Measurements from ENCODE around the gene DCBLD1.

Gene DCBLD1

GRCh38 chr6:117531809-117532725, 49.6 kb downstream of the DCBLD1 start:
- no peak for DNase-seq

- DNase-seq, result no peak
Observed at GRCh38 chr6:117533775-117534174, 51.3 kb downstream of the DCBLD1 start.

- no peak for DNase-seq
Observed at GRCh38 chr6:117534974-117535373, 52.5 kb downstream of the DCBLD1 start.

GRCh38 chr6:117536317-117536716, 53.8 kb downstream of the DCBLD1 start:
- DNase-seq, result no peak

DNA sequence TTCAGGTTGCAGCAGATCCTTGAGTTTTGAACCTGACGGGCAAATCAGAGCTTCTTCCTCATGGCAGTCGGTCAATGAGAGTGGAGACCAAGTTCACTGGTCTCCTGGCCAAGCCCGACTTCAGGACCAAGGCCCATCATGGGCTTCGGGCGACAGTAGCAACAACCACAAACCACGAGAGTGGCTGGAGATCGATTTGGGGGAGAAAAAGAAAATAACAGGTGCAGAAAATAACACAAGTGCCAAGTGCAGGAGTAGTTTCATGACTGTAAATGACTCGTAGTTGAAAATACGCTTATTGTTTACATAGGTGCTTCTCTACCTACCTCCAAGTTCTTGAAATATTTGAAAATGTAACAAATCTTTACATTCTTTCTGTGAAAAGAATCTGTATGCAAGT, 56.1 kb downstream of the DCBLD1 start:
- no peak for DNase-seq

DNA sequence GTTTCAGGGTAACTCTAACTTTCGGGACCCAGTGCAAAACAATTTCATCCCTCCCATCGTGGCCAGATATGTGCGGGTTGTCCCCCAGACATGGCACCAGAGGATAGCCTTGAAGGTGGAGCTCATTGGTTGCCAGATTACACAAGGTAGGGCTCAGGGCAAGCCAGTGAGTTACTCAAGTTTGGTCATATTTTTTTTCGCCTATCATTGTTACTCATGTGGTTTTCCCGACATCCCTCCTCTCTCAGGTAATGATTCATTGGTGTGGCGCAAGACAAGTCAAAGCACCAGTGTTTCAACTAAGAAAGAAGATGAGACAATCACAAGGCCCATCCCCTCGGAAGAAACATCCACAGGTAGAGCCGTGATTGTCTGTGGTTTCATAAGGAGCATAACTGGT, 58.2 kb downstream of the DCBLD1 start:
- no peak for DNase-seq

GRCh38 chr6:117542493-117542892, 60.0 kb downstream of the DCBLD1 start:
- no peak for DNase-seq

GRCh38 chr6:117544716-117545115, 62.2 kb downstream of the DCBLD1 start:
- DNase-seq, result no peak

DNA sequence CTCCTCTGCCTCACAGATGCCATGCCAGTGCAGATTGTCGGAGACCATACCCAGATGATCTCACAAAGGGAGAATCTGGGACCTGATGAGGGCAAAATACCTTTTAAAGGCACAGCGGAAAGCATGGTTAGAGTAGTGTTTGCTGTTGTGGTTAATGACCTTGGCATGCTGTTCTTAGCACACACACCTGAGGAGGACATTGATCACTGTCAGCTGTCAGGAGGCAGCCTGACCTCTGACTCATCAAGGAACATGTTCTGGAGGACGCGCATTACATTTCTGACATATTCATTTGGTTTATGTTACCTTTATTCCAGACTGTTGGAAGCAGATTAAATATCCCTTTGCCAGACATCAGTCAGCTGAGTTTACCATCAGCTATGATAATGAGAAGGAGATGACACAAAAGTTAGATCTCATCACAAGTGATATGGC, 62.7 kb downstream of the DCBLD1 start:
- DNase-seq, result no peak

DNA sequence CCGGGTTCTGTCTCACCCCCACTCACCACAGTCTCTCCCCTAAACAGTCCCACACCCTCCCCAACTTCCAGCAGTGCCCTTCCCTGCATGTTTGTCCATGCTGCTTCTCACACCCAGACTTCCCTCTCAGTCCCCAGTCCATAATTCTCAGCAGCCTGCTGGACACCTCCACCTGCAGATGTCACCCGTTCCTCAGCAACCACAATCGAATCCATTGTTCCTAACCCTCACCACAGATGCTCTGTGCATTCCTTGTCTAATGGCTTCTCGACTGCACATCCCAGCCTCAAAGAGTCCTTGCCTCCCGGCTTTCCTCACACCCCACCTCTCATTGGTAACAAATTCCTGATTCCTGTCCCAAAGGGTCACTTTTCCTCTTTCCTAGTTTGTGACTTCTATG, 64.2 kb downstream of the DCBLD1 start:
- DNase-seq, result no peak

DNA sequence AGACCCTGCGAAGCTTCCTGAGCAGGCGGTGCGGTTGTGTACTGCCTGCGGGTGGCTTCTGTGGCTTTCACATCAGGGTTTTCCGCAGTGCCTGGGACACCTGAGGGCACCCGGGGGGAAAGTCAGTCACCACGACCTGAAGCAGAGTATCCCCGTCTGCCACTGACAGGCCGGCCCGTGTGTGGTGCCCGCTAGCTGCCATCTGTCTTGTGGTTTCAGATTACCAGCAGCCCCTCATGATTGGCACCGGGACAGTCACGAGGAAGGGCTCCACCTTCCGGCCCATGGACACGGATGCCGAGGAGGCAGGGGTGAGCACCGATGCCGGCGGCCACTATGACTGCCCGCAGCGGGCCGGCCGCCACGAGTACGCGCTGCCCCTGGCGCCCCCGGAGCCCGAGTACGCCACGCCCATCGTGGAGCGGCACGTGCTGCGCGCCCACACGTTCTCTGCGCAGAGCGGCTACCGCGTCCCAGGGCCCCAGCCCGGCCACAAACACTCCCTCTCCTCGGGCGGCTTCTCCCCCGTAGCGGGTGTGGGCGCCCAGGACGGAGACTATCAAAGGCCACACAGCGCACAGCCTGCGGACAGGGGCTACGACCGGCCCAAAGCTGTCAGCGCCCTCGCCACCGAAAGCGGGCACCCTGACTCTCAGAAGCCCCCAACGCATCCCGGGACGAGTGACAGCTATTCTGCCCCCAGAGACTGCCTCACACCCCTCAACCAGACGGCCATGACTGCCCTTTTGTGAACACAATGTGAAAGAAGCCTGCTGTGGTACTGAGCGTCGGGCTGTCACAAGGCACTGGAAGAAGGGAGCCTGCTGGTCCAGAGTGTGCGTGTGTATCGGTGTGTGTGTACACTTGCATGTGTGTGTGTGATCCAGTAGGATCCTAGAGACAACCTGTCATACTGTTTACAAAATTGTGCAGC, 65.5 kb downstream of the DCBLD1 start:
- peak; percentile 36 for DNase-seq

GRCh38 chr6:117548797-117549301, 66.4 kb downstream of the DCBLD1 start:
- DNase-seq, result peak; percentile 25

DNA sequence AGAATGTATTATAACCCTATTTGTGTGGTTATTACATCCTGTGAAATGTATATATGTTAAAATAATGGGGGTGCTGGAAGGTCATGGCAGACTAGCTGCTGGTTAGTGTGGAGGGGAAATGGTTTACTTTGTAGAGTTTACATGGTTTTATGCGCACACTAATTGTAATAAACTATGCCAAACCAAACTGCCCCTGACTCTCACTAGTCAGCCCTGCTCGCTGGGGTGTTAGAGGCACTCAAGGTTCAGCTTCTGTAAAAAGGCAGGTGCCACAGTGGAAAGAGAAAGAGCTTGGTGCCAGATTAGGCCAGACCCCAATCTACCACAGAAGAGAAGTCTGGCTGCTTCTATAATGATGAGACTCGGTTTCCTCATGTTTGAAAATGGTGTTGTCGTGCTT, 67.1 kb downstream of the DCBLD1 start:
- no peak for DNase-seq

GRCh38 chr6:117550078-117550600, 67.7 kb downstream of the DCBLD1 start:
- no peak for DNase-seq

- DNase-seq, result no peak
Observed at GRCh38 chr6:117550618-117551242, 68.3 kb downstream of the DCBLD1 start.

DNA sequence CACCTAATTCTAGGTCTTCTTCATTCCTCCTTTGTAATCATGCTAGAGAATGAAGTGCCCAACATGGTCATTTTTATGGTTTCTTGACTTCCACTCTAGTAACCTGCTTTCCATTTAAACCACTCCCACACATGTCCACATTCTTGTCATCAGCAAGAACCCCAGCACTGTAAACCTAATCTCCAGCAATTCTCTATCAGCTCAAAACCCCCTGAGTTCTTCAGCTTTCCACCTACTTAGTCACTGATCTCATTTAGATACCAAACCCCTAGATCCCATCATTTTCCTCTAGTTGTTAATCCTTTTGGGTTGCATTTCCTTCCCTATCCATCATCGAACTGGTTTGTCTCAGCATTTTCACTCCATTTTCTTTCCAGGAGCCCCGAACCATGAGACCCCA, 70.1 kb downstream of the DCBLD1 start:
- no peak for DNase-seq

GRCh38 chr6:117553142-117553541, 70.7 kb downstream of the DCBLD1 start:
- no peak for DNase-seq

GRCh38 chr6:117555262-117555849, 72.9 kb downstream of the DCBLD1 start:
- DNase-seq, result no peak

DNA sequence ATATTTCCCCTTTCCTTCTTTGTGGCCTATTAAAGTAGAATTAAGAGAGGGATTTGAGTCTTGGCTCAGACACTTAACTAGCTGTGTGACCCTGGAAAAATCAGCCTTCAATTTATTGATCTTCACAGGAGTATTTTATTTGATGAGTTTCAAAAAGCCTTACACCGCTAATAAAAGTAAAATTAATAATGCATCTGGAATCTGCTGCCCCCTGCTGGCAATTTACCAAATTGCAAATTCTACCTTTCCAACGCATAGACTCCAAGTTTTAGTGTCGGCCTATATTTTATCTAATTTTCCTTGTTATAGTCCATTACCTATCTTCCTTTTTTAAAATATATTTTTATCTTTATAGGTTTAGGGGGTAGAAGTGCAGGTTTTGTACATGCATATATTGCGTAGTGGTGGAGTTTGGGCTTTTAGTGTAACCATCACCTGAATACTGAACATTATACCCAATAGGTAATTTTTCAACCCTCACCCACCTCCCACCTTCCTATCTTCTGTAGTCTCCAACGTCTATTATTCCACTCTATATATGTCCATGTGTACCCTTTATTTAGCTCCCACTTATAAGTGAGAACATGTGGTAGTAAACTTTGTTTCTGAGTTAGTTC, 73.5 kb downstream of the DCBLD1 start:
- peak; percentile 34 for DNase-seq

- DNase-seq, result no peak
Observed at GRCh38 chr6:117557951-117558350, 75.5 kb downstream of the DCBLD1 start.

DNA sequence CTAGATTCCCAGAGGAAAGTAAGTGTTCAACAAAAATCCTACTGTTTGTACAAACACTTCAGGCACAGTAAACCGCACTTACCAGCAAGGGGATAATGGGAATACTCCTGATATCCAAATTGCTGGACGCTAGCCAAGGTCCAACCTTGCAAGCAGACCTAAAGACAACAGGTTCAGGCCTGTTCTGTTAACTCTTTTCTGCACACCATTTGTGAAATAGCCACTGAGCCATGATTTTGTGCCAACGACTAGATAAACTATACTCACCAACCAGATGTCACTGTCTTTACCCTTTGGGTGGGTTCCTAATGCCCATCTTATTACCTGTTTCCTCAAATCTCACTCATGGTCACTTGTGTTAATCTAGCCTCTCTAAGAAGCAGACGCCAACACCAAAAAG, 76.3 kb downstream of the DCBLD1 start:
- no peak for DNase-seq

GRCh38 chr6:117559299-117559698, 76.8 kb downstream of the DCBLD1 start:
- no peak for DNase-seq

All from activated effector memory CD4-positive, alpha-beta T cell treated with Interleukin-2 at 50 U/mL for 16 hours (primary cell).